HepG2 (cell line): ENCODE data around the gene TTLL4. TPM values are rescaled to one million over a fixed set of nuclear protein-coding genes. Genes with fewer than 3 reads are reported as not detected.

Experiments used
- ATAC-seq: fragments of 200-7000 bp; cut with Tn5 transposase; 3 replicates; pipeline ENCODE4 v1.9.1; 2020; ENCODE audit warnings: mild to moderate bottlenecking, moderate library complexity
- BruUV-seq: library from RNA; stranded (reverse); fragments of 400-500 nt; replicated peaks from 2 replicates; lab custom pipeline; 2021; lab: Mats Ljungman, UMichigan
- CTCF ChIA-PET: fragments of 300-600 bp; formaldehyde crosslinking; extraction: SDS; loops from one replicate; lab custom pipeline; 2021; ENCODE audit warnings: low total read pairs, inconsistent platforms, low intra/inter-chr PET ratio; lab: Yijun Ruan, JAX
- POLR2A ChIA-PET: fragments of 350-600 bp; sonication (Branson Sonifier 250); formaldehyde crosslinking; loops from one replicate; lab custom pipeline; 2020; ENCODE audit warnings: antibody characterized with exemption, inconsistent platforms; lab: Yijun Ruan, JAX
- DNase-seq: peaks from one replicate; pipeline ENCODE4 v3.0.0-alpha.2; 2015; ENCODE audit warnings: low spot score
- FAIRE-seq: peaks from 3 replicates; lab custom pipeline; 2011; peaks lifted over from hg19 to GRCh38; lab: Jason Lieb, UNC
- H2AFZ ChIP-seq: one replicate; pipeline ENCODE4 v1.6.1; 2011; ENCODE audit warnings: low read length, inconsistent platforms
- H3K27ac ChIP-seq: fragments of 300-600 bp; 3 replicates; pipeline ENCODE4 v1.8.0; 2011; ENCODE audit warnings: mixed run types, mild to moderate bottlenecking, mixed read lengths, low read length, inconsistent platforms; ENCODE audit not compliant: insufficient read depth; ENCODE audit errors: extremely low read length
- H3K27me3 ChIP-seq, 2 experiments: fragments of 200-600 bp in 1 of 2; 2 replicates in 1 of 2; 3 replicates in 1 of 2; pipeline versions ENCODE4 v1.6.0 to v1.8.0; 2011; ENCODE audit warnings: low read length in 2 of 2, mild to moderate bottlenecking in 2 of 2, moderate library complexity in 2 of 2, inconsistent platforms in 1 of 2; ENCODE audit not compliant: insufficient read depth in 2 of 2, control insufficient read depth in 1 of 2
- H3K36me3 ChIP-seq, 2 experiments: fragments of 200-600 bp in 1 of 2; replicated peaks in 1 of 2; 2 replicates in 1 of 2; 3 replicates in 1 of 2; pipeline versions ENCODE4 v1.5.1 to v1.8.0; 2011; ENCODE audit warnings: low read length in 2 of 2, inconsistent platforms in 1 of 2; ENCODE audit not compliant: insufficient read depth in 2 of 2, control insufficient read depth in 1 of 2
- H3K4me1 ChIP-seq: 2 replicates; pipeline ENCODE4 v1.5.1; 2012; ENCODE audit warnings: low read length, inconsistent platforms; ENCODE audit not compliant: insufficient read depth
- H3K4me2 ChIP-seq: 2 replicates; pipeline ENCODE4 v1.6.0; 2011; ENCODE audit warnings: low read depth, low read length, inconsistent platforms
- H3K4me3 ChIP-seq, 3 experiments: fragments of 200-600 bp in 1 of 3; sonication (generic), shearing (Covaris generic) in 1 of 3; replicated peaks in 1 of 3; 2 replicates each; pipeline ENCODE4 v1.5.1; 2011 to 2016; ENCODE audit warnings: low read length in 3 of 3, inconsistent platforms in 2 of 3, low read depth in 2 of 3, mild to moderate bottlenecking in 2 of 3, control low read depth in 1 of 3, mixed read lengths in 1 of 3; ENCODE audit not compliant: insufficient read depth in 1 of 3
- H3K79me2 ChIP-seq: one replicate; pipeline ENCODE4 v1.6.1; 2011; ENCODE audit warnings: low read length, inconsistent platforms; ENCODE audit not compliant: insufficient read depth
- H3K9ac ChIP-seq: 2 replicates; pipeline ENCODE4 v1.6.0; 2011; ENCODE audit warnings: mild to moderate bottlenecking, low read depth, low read length, inconsistent platforms; ENCODE audit not compliant: insufficient read depth
- H3K9me3 ChIP-seq: 2 replicates; pipeline ENCODE4 v1.5.1; 2012; ENCODE audit warnings: mild to moderate bottlenecking, low read length
- H4K20me1 ChIP-seq: 2 replicates; pipeline ENCODE4 v1.6.0; 2011; ENCODE audit warnings: inconsistent platforms, mild to moderate bottlenecking, low read length, moderate library complexity; ENCODE audit not compliant: insufficient read depth
- CCDC6 ChIP-seq: sonication (generic); formaldehyde crosslinking; IDR thresholded peaks from 2 replicates; pipeline ENCODE4 v1.8.1; 2022; ENCODE audit warnings: mild to moderate bottlenecking, missing genetic modification reagents, moderate library complexity
- THAP11 ChIP-seq: IDR thresholded peaks from 2 replicates; pipeline ENCODE4 v1.6.1; 2016; ENCODE audit warnings: missing biosample characterization, missing genetic modification reagents
- TMF1 ChIP-seq: sonication (generic); formaldehyde crosslinking; IDR thresholded peaks from 2 replicates; pipeline ENCODE4 v1.8.1; 2022; ENCODE audit warnings: low read depth, missing genetic modification reagents
- ZSCAN30 ChIP-seq: sonication (generic); formaldehyde crosslinking; IDR thresholded peaks from 2 replicates; pipeline ENCODE4 v1.5.0; 2020; ENCODE audit warnings: mild to moderate bottlenecking, missing genetic modification reagents
- WGBS: methylation state at CpG from one replicate; pipeline ENCODE4 v1.1.6; 2017; ENCODE audit warnings: low lambda C conversion rate; 5-methylcytosine and 5-hydroxymethylcytosine counted together
- in situ Hi-C: cut with HindIII; loops from 2 replicates; pipeline ENCODE4 v1.10.0; 2017; ENCODE audit warnings: low pct_unique_long_range_greater_than_20kb; ENCODE audit not compliant: extremely low pct_ligation_motif_present
- intact Hi-C: fragments of 100-400 bp; cut with micrococcal nuclease; formaldehyde crosslinking; loops from one replicate; pipeline ENCODE4 v1.10.0; 2022; ENCODE audit not compliant: unreplicated experiment
- polyA plus RNA-seq, 8 experiments: library from polyadenylated mRNA; depleted of rRNA in 3 of 8; stranded (reverse) in 7 of 8; unstranded in 1 of 8; fragments of >200 nt; fragmentation: Illumina TruSeq in 4 of 8; extraction: Trizol in 4 of 8; gene quantifications; 2 replicates each; pipeline versions ENCODE4 v1.2.1 to v1.2.3, GENCODE V29; 2011 to 2016; ENCODE audit warnings: low read depth in 4 of 8, missing spikeins in 1 of 8, mixed read lengths in 1 of 8; ENCODE audit not compliant: insufficient read depth in 1 of 8
- total RNA-seq, 5 experiments: library from RNA; depleted of rRNA; stranded (reverse); fragments of >200 nt; fragmentation: Illumina TruSeq; extraction: Trizol; gene quantifications; 2 replicates each; pipeline ENCODE4 v1.2.3, GENCODE V29; 2016; ENCODE audit warnings: low read depth in 1 of 5
- TF ChIP-seq, protein P1 (sequence below): sonication (generic); formaldehyde crosslinking; conservative IDR thresholded peaks from 2 replicates; pipeline ENCODE4 v1.5.0; 2020; ENCODE audit warnings: missing genetic modification reagents
- TF ChIP-seq, protein P2 (sequence below): sonication (generic); formaldehyde crosslinking; IDR thresholded peaks from 2 replicates; pipeline ENCODE4 v1.8.0; 2022; ENCODE audit warnings: missing genetic modification reagents, low read depth, mild to moderate bottlenecking, borderline replicate concordance
- TF ChIP-seq, protein P3 (sequence below): sonication (generic); formaldehyde crosslinking; IDR thresholded peaks from 2 replicates; pipeline ENCODE4 v1.9.0; 2021; ENCODE audit warnings: mild to moderate bottlenecking, missing genetic modification reagents

The TTLL4 gene
- total and polyA plus RNA-seq, 2 of the 13 experiments (the other 11 are each of a cell fraction or from before 2014, with no cell fraction given): 77.5 to 84.6 TPM

DNA sequence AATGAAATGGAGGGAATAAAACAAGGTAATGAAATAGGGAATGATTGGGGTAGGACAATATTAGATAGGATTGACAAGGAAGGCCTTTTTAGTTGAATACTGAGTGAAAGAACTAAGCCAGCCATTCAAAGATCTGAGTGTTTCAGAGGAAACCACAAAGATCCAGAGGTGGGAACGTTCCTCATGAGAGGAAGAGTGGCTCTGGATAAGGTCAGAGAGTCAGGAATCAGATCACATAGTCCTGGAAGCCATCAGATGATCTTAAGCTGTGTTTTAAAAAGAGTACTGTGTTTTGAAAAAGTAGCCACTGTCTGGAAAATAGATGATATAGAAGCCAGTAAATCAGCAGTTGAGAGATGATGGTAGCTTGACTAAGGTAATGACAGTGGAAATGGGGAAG, 11.8 kb downstream of the TTLL4 start:
- Histone ChIP-seq H3K4me2 (no peak overlapping the region), H3K9ac (no peak overlapping the region), H3K36me3 (peaks cover 3 to 19% of the 10 kb centered on the region in 2 experiments), H3K79me2 (peaks cover 90% of the 10 kb centered on the region), H2AFZ (no peak overlapping the region), H4K20me1 (no peaks in the 10 kb centered on the region; the same call in 1 of the 2 replicates), H3K4me1 (peaks cover 36% of the 10 kb centered on the region), H3K4me3 (no peak overlapping the region), H3K9me3 (peaks cover 22% of the 10 kb centered on the region), H3K27ac (no peak overlapping the region), H3K27me3 (no peaks in the 10 kb centered on the region)
- CTCF ChIA-PET: interaction anchor here (1.2 kb wide), 1 partner anchor 126 kb away, joined by 4 read pairs; no protein-coding TSS in a partner anchor
- no peak for FAIRE-seq
- TF ChIP-seq ZSCAN30 (no peak), THAP11 (CRISPR knock-in tag) (no peak), TMF1 (no peak)
- TF ChIP-seq, protein P1, sequence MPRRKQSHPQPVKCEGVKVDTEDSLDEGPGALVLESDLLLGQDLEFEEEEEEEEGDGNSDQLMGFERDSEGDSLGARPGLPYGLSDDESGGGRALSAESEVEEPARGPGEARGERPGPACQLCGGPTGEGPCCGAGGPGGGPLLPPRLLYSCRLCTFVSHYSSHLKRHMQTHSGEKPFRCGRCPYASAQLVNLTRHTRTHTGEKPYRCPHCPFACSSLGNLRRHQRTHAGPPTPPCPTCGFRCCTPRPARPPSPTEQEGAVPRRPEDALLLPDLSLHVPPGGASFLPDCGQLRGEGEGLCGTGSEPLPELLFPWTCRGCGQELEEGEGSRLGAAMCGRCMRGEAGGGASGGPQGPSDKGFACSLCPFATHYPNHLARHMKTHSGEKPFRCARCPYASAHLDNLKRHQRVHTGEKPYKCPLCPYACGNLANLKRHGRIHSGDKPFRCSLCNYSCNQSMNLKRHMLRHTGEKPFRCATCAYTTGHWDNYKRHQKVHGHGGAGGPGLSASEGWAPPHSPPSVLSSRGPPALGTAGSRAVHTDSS (CRISPR knock-in tag): no peak
- ATAC-seq: no peak
- POLR2A ChIA-PET: interaction anchor here (0.9 to 2.7 kb wide), 6 partner anchors 12 to 60 kb away, joined by 3 to 22 read pairs (median 5); partner anchors contain the start of genes CYP27A1 and TTLL4
- BruUV-seq: no TSS peak
- 85% methylated on average over 1 of the region's 1 CpG for WGBS
- intact Hi-C loops: no loop called here
- no peak for DNase-seq
- in situ Hi-C loops: no loop called here

DNA sequence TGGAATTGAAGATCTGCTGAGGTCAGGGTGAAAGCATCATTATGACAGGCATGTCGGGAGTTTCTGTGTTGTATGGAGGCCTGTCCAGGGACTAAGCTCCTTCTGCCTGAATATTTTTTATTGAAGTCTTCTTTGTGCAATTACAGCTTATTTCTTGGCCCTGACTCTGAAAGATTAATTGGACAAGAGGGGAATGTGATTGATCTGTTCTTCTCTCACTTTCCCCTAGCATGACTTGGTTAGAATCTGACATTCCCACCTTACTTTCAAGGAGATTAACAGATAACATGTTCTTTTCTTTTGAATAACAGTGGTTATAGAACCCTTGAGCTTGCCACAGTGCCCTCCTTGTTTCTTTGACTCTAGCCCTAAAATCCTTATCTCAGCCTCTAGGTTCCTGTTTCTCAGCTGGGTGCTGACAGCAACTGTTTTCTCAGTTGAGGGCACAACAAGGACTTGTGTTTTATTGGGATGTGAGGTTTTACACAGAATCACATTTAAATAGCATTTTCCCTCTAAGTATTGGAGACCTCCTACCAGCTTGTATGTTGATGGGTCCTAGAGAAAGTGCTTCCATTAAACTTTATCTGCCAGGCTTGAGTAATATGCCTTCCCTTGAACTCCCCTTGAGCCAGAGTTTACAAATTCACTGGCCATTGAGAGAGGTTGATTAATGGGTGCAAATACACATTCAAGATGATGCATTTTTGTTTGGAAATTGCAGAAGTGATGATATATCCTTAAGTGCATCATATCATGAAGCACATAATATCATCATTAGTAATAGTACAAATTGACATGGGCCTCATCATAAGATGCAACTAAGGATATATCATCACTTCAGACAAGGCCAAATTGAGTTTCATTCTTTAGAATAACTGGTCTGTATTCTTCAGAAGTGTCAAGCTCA, 12.5 kb downstream of the TTLL4 start:
- no TSS peak for BruUV-seq
- intact Hi-C loops (no loop called here), in situ Hi-C loops (no loop called here)
- POLR2A ChIA-PET: interaction anchor here (0.9 to 2.7 kb wide), 5 partner anchors 12 to 59 kb away, joined by 3 to 22 read pairs (median 6); partner anchors contain the start of genes CYP27A1 and TTLL4
- no peak overlapping the region for H3K4me3 ChIP-seq
- H3K9me3 ChIP-seq: peaks cover 27% of the 10 kb centered on the region
- H3K27ac ChIP-seq: no peak overlapping the region
- H3K9ac ChIP-seq: no peak overlapping the region
- no peak overlapping the region for H2AFZ ChIP-seq
- H4K20me1 ChIP-seq: no peaks in the 10 kb centered on the region; the same call in 1 of the 2 replicates
- ATAC-seq (no peak), FAIRE-seq (no peak), DNase-seq (no peak)
- H3K27me3 ChIP-seq: no peaks in the 10 kb centered on the region
- CTCF ChIA-PET: interaction anchor here (1.2 kb wide), 1 partner anchor 125 kb away, joined by 4 read pairs; no protein-coding TSS in a partner anchor
- 100% methylated on average over 1 of the region's 1 CpG for WGBS
- H3K79me2 ChIP-seq: peaks cover 90% of the 10 kb centered on the region
- H3K36me3 ChIP-seq: peaks cover 3 to 19% of the 10 kb centered on the region in 2 experiments
- H3K4me1 ChIP-seq: peaks cover 39% of the 10 kb centered on the region
- H3K4me2 ChIP-seq: no peak overlapping the region
- TF ChIP-seq, protein P2, sequence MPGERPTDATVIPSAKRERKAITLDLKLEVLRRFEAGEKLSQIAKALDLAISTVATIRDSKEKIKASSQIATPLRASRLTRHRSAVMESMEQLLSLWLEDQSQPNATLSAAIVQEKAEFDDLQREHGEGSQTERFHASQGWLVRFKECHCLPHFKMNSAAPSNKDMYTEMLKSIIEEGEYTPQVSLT (CRISPR knock-in tag): no peak
- TF ChIP-seq, protein P3, sequence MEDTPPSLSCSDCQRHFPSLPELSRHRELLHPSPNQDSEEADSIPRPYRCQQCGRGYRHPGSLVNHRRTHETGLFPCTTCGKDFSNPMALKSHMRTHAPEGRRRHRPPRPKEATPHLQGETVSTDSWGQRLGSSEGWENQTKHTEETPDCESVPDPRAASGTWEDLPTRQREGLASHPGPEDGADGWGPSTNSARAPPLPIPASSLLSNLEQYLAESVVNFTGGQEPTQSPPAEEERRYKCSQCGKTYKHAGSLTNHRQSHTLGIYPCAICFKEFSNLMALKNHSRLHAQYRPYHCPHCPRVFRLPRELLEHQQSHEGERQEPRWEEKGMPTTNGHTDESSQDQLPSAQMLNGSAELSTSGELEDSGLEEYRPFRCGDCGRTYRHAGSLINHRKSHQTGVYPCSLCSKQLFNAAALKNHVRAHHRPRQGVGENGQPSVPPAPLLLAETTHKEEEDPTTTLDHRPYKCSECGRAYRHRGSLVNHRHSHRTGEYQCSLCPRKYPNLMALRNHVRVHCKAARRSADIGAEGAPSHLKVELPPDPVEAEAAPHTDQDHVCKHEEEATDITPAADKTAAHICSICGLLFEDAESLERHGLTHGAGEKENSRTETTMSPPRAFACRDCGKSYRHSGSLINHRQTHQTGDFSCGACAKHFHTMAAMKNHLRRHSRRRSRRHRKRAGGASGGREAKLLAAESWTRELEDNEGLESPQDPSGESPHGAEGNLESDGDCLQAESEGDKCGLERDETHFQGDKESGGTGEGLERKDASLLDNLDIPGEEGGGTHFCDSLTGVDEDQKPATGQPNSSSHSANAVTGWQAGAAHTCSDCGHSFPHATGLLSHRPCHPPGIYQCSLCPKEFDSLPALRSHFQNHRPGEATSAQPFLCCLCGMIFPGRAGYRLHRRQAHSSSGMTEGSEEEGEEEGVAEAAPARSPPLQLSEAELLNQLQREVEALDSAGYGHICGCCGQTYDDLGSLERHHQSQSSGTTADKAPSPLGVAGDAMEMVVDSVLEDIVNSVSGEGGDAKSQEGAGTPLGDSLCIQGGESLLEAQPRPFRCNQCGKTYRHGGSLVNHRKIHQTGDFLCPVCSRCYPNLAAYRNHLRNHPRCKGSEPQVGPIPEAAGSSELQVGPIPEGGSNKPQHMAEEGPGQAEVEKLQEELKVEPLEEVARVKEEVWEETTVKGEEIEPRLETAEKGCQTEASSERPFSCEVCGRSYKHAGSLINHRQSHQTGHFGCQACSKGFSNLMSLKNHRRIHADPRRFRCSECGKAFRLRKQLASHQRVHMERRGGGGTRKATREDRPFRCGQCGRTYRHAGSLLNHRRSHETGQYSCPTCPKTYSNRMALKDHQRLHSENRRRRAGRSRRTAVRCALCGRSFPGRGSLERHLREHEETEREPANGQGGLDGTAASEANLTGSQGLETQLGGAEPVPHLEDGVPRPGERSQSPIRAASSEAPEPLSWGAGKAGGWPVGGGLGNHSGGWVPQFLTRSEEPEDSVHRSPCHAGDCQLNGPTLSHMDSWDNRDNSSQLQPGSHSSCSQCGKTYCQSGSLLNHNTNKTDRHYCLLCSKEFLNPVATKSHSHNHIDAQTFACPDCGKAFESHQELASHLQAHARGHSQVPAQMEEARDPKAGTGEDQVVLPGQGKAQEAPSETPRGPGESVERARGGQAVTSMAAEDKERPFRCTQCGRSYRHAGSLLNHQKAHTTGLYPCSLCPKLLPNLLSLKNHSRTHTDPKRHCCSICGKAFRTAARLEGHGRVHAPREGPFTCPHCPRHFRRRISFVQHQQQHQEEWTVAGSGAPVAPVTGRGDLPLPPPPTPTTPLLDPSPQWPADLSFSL (CRISPR knock-in tag): no peak
- no peak for TF ChIP-seq CCDC6
